Subcutaneous abdominal adipose tissue (tissue), 5 donors: Measurements from ENCODE around the gene CAPS.

ENCODE experiments used
- H3K27ac ChIP-seq: one replicate; pipeline ENCODE4 v1.7.0; 2013; ENCODE audit warnings: low read depth, mild to moderate bottlenecking, inconsistent platforms, low read length, moderate library complexity
- H3K27me3 ChIP-seq, 5 donors: one replicate each; pipeline ENCODE4 v1.7.0; 2013; ENCODE audit warnings: low read length in 5 of 5, inconsistent platforms in 1 of 5; ENCODE audit not compliant: control insufficient read depth in 5 of 5, insufficient read depth in 4 of 5
- H3K36me3 ChIP-seq, 5 donors: one replicate each; pipeline ENCODE4 v1.7.0; 2013; ENCODE audit warnings: low read length in 5 of 5; ENCODE audit not compliant: control insufficient read depth in 5 of 5, insufficient read depth in 5 of 5
- H3K4me1 ChIP-seq, 5 donors: one replicate each; pipeline ENCODE4 v1.7.0; 2013; ENCODE audit warnings: low read length in 5 of 5, mild to moderate bottlenecking in 3 of 5, moderate library complexity in 1 of 5; ENCODE audit not compliant: control insufficient read depth in 5 of 5, insufficient read depth in 5 of 5
- H3K4me3 ChIP-seq, 5 donors: one replicate each; pipeline ENCODE4 v1.7.0; 2013; ENCODE audit warnings: low read length in 5 of 5, low read depth in 1 of 5
- H3K9ac ChIP-seq, 5 donors: one replicate each; pipeline ENCODE4 v1.7.0; 2013; ENCODE audit warnings: low read length in 5 of 5, mild to moderate bottlenecking in 4 of 5, moderate library complexity in 3 of 5
- H3K9me3 ChIP-seq, 5 donors: one replicate each; pipeline ENCODE4 v1.7.0; 2013; ENCODE audit warnings: low read length in 5 of 5; ENCODE audit not compliant: control insufficient read depth in 5 of 5
- donor health status: healthy.
- donor health status: healthy.
- donor health status: healthy.
- donor health status: healthy.
- donor health status: healthy.

Gene CAPS

GRCh38 chr19:5921516-5922160 is 7.6 kb downstream of the CAPS start:
- Histone ChIP-seq H3K27me3 (no peaks in the 10 kb centered on the region), H3K9ac (no peak overlapping the region), H3K4me3 (no peak overlapping the region), H3K9me3 (no peaks in the 10 kb centered on the region), H3K4me1 (peaks cover 1 to 13% (median 10%) of the 10 kb centered on the region in 5 donors), H3K36me3 (peaks cover 3 to 94% (median 85%) of the 10 kb centered on the region in 5 donors), H3K27ac (no peak overlapping the region)

DNA sequence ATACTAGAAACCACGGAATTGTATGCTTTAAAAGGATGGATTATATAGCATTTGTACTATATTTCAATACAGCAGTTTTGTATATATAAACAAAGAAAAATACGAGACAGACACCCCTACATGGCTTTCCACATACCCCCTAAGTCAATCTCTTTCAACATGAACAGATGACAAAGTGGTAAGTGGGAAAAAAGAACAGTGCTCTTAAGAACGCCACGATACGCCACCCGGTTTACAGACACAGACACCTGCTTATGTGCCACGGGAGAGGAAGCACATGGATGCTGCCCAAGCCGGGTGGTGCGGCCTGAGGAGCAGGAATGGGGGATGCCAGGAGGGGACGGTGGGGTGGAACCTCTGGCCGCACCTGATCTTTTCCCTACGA is 8.1 kb downstream of the CAPS start:
- H3K4me3 ChIP-seq = no peak overlapping the region
- H3K27ac ChIP-seq = no peak overlapping the region
- no peak overlapping the region for H3K9ac ChIP-seq
- no peaks in the 10 kb centered on the region for H3K27me3 ChIP-seq
- H3K9me3 ChIP-seq = no peaks in the 10 kb centered on the region
- H3K4me1 ChIP-seq = peaks cover 4 to 17% (median 15%) of the 10 kb centered on the region in 5 donors
- peaks cover 3 to 94% (median 83%) of the 10 kb centered on the region in 5 donors for H3K36me3 ChIP-seq

GRCh38 chr19:5923356-5923755 is 9.3 kb downstream of the CAPS start:
- Histone ChIP-seq H3K4me3 (no peak overlapping the region), H3K27ac (no peak overlapping the region), H3K27me3 (no peaks in the 10 kb centered on the region), H3K9me3 (no peaks in the 10 kb centered on the region), H3K4me1 (peaks cover 11 to 26% (median 25%) of the 10 kb centered on the region in 5 donors), H3K36me3 (peaks cover 3 to 95% (median 84%) of the 10 kb centered on the region in 5 donors), H3K9ac (no peak overlapping the region)

- Histone ChIP-seq H3K4me3 (no peak overlapping the region), H3K9ac (no peak overlapping the region), H3K27me3 (no peaks in the 10 kb centered on the region), H3K4me1 (peaks cover 11 to 26% (median 25%) of the 10 kb centered on the region in 5 donors), H3K27ac (peak overlapping the region; percentile 76), H3K36me3 (peaks cover 3 to 95% (median 89%) of the 10 kb centered on the region in 5 donors), H3K9me3 (no peaks in the 10 kb centered on the region)
These were observed 11.9 kb downstream of the CAPS start for GRCh38 chr19:5925830-5926427.

- peaks cover 3 to 95% (median 89%) of the 10 kb centered on the region in 5 donors for H3K36me3 ChIP-seq
- H3K9ac ChIP-seq = peak overlapping the region in 3 of 5 donors; percentile 27 to 51 (median 42)
These were observed 12.8 kb downstream of the CAPS start for GRCh38 chr19:5926641-5927440.

GRCh38 chr19:5927441-5927821 is 13.4 kb downstream of the CAPS start:
- H3K4me3 ChIP-seq = peak overlapping the region in 1 of 5 donors; percentile 16
- no peaks in the 10 kb centered on the region for H3K9me3 ChIP-seq
- peak overlapping the region in 2 of 5 donors; percentile 27 to 51 for H3K9ac ChIP-seq
- H3K4me1 ChIP-seq = peaks cover 11 to 26% (median 25%) of the 10 kb centered on the region in 5 donors
- peak overlapping the region; percentile 76 for H3K27ac ChIP-seq
- H3K27me3 ChIP-seq = no peaks in the 10 kb centered on the region
- H3K36me3 ChIP-seq = peaks cover 0 to 95% (median 88%) of the 10 kb centered on the region in 5 donors

More at GRCh38 chr19:5926641-5927440, 12.8 kb downstream of the CAPS start:
- peak overlapping the region; percentile 76 for H3K27ac ChIP-seq
- H3K4me3 ChIP-seq = peak overlapping the region in 1 of 5 donors; percentile 16
- no peaks in the 10 kb centered on the region for H3K27me3 ChIP-seq
- H3K9me3 ChIP-seq = no peaks in the 10 kb centered on the region
- peaks cover 11 to 26% (median 25%) of the 10 kb centered on the region in 5 donors for H3K4me1 ChIP-seq

DNA sequence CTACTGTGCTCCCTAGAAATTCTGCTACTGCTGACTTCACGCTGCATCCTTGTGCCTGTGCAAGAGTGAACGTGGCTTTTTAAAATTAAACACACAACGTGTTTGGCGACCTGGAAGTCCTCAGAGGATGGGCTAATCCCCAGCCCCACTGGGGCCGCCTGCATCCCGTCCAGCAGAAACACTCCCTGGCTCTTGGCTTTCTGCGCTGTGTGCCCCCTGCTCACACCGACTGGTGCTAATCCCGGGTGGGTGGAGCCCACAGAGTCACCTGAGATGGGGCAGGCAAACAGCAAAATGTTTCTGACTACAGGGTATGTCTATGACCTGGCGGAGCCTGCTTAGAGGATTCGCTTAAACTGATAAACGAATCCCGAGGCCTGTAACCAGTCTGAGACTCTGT is 15.1 kb downstream of the CAPS start:
- H3K27ac ChIP-seq = no peak overlapping the region
- no peak overlapping the region for H3K4me3 ChIP-seq
- H3K4me1 ChIP-seq = peaks cover 11 to 34% (median 29%) of the 10 kb centered on the region in 5 donors
- H3K9me3 ChIP-seq = no peaks in the 10 kb centered on the region
- H3K9ac ChIP-seq = no peak overlapping the region
- no peaks in the 10 kb centered on the region for H3K27me3 ChIP-seq
- peaks cover 0 to 95% (median 77%) of the 10 kb centered on the region in 5 donors for H3K36me3 ChIP-seq

DNA sequence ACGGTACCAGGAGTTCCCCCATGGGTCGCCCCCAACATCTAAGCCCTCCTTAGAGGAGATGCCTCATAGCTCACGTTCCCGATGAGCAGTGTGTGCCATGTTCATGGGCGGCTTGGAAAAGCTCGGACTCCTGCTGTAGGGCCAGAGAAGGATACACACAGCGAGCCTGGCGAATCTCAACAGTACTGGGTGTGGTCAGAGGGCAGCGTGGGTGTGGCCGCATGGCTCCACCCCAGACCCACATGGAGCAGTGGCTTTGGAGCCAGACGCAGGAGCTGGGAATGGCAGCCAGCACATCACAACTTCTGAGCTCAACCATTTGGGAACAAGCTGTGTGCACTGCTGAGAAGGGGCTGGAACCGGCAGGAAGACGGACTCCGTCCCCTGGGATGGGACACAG is 15.6 kb downstream of the CAPS start:
- Histone ChIP-seq H3K27ac (no peak overlapping the region), H3K9me3 (no peaks in the 10 kb centered on the region), H3K27me3 (no peaks in the 10 kb centered on the region), H3K36me3 (peaks cover 0 to 91% (median 72%) of the 10 kb centered on the region in 5 donors), H3K4me3 (no peak overlapping the region), H3K9ac (no peak overlapping the region), H3K4me1 (peaks cover 11 to 38% (median 32%) of the 10 kb centered on the region in 5 donors)

- peaks cover 11 to 46% (median 37%) of the 10 kb centered on the region in 5 donors for H3K4me1 ChIP-seq
- peaks cover 0 to 90% (median 70%) of the 10 kb centered on the region in 5 donors for H3K36me3 ChIP-seq
These were observed 17.2 kb downstream of the CAPS start for GRCh38 chr19:5931251-5931650.

More at GRCh38 chr19:5931251-5931650, 17.2 kb downstream of the CAPS start:
- Histone ChIP-seq H3K9ac (no peak overlapping the region), H3K27ac (no peak overlapping the region), H3K9me3 (no peaks in the 10 kb centered on the region), H3K4me3 (no peak overlapping the region), H3K27me3 (no peaks in the 10 kb centered on the region)
